GM12874 (cell line): ENCODE data around the gene DACH2.

Source experiments
- TF ChIP-seq, protein P1 (sequence below): IDR thresholded peaks from 2 replicates; pipeline ENCODE4 v1.5.1; 2011; ENCODE audit warnings: low read depth, mild to moderate bottlenecking, control low read depth, low read length, moderate library complexity; ENCODE audit not compliant: insufficient read depth

Gene DACH2

DNA sequence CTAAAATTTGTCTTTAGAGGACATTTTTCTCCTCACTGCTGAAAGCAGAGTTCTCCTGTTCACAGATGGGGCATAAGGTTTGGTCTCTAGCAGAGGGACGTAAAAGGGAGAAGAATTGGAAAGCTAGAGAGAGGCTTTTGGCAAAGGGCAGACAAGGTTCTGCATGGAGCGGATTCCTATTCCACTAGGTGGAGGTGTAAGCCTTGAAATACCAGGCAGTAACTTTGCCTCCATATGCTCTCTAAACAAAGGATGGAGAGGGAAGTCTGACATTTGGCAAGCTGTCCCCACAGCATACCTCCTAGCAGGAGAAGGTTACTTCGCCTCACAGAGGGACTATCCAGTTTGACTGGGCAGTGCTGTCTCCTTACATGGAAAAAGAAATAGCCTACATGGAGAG lies 174.7 kb downstream of the DACH2 start:
- TF ChIP-seq, protein P1, sequence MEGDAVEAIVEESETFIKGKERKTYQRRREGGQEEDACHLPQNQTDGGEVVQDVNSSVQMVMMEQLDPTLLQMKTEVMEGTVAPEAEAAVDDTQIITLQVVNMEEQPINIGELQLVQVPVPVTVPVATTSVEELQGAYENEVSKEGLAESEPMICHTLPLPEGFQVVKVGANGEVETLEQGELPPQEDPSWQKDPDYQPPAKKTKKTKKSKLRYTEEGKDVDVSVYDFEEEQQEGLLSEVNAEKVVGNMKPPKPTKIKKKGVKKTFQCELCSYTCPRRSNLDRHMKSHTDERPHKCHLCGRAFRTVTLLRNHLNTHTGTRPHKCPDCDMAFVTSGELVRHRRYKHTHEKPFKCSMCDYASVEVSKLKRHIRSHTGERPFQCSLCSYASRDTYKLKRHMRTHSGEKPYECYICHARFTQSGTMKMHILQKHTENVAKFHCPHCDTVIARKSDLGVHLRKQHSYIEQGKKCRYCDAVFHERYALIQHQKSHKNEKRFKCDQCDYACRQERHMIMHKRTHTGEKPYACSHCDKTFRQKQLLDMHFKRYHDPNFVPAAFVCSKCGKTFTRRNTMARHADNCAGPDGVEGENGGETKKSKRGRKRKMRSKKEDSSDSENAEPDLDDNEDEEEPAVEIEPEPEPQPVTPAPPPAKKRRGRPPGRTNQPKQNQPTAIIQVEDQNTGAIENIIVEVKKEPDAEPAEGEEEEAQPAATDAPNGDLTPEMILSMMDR = no peak

GRCh38 chrX:86329174-86329573 lies 180.9 kb downstream of the DACH2 start:
- TF ChIP-seq, protein P1 = no peak

- TF ChIP-seq, protein P1 = no peak
Observed at GRCh38 chrX:86348669-86349068, 200.4 kb downstream of the DACH2 start.

GRCh38 chrX:86349115-86349514 lies 200.9 kb downstream of the DACH2 start:
- TF ChIP-seq, protein P1 = no peak

- TF ChIP-seq, protein P1 = no peak
Observed at GRCh38 chrX:86369847-86370630, 221.8 kb downstream of the DACH2 start.

GRCh38 chrX:86370927-86371326 lies 222.7 kb downstream of the DACH2 start:
- TF ChIP-seq, protein P1 = no peak

DNA sequence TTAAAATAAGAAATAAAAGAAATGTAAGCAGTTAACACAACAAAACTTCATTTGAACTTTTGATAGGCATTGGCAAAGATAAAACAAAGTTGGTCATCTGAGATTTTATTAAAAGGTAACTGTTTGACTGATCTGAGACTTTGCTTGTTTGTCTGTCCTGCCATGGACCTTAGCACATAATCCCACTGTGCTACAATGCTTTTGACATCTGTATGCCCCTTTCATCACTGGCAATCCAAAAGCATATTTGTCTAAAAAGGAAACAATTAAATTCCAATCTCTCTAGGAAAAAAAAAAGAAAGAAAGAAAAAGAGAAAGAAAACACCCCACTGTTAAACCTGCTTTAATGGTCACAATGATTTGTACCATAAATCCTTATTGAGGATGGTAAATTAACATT lies 231.0 kb downstream of the DACH2 start:
- TF ChIP-seq, protein P1 = no peak
